HepG2 (cell line): ENCODE data around the gene MGAT4D. TPM values are rescaled to one million over a fixed set of nuclear protein-coding genes. Genes with fewer than 3 reads are reported as not detected.

ENCODE experiments used
- ATRX ChIP-seq: sonication (generic); formaldehyde crosslinking; IDR thresholded peaks from 2 replicates; pipeline ENCODE4 v1.4.0; 2020; ENCODE audit warnings: missing genetic modification reagents, borderline replicate concordance
- BRD4 ChIP-seq: sonication (generic); formaldehyde crosslinking; IDR thresholded peaks from 2 replicates; pipeline ENCODE4 v1.4.0; 2020; ENCODE audit warnings: missing genetic modification reagents
- FOXK1 ChIP-seq: sonication (generic); formaldehyde crosslinking; IDR thresholded peaks from 2 replicates; pipeline ENCODE4 v1.4.0; 2020; ENCODE audit warnings: low read depth, missing genetic modification reagents, borderline replicate concordance
- FOXM1 ChIP-seq: sonication (generic); formaldehyde crosslinking; IDR thresholded peaks from 2 replicates; pipeline ENCODE4 v1.5.0; 2020; ENCODE audit warnings: missing genetic modification reagents
- GZF1 ChIP-seq: sonication (generic); formaldehyde crosslinking; IDR thresholded peaks from 2 replicates; pipeline ENCODE4 v1.5.1; 2020; ENCODE audit warnings: mild to moderate bottlenecking, missing genetic modification reagents
- HES4 ChIP-seq: sonication (generic); formaldehyde crosslinking; IDR thresholded peaks from 2 replicates; pipeline ENCODE4 v1.9.0; 2021; ENCODE audit warnings: mild to moderate bottlenecking, missing genetic modification reagents, borderline replicate concordance
- HMG20B ChIP-seq: conservative IDR thresholded peaks from 2 replicates; pipeline ENCODE4 v1.6.1; 2016; ENCODE audit warnings: missing genetic modification reagents, missing compliant biosample characterization
- MED8 ChIP-seq: sonication (generic); formaldehyde crosslinking; IDR thresholded peaks from 2 replicates; pipeline ENCODE4 v1.8.1; 2023; ENCODE audit warnings: mild to moderate bottlenecking, missing genetic modification reagents; ENCODE audit not compliant: insufficient replicate concordance
- MLLT10 ChIP-seq: sonication (generic); formaldehyde crosslinking; IDR thresholded peaks from 2 replicates; pipeline ENCODE4 v1.4.0; 2020; ENCODE audit warnings: missing genetic modification reagents
- NCOR1 ChIP-seq: fragments of 200-600 bp; sonication (generic); IDR thresholded peaks from 2 replicates; pipeline ENCODE4 v1.7.0; 2017; ENCODE audit warnings: antibody characterized with exemption, low read length, borderline replicate concordance
- NFIC ChIP-seq: IDR thresholded peaks from 2 replicates; pipeline ENCODE4 v1.6.1; 2012; ENCODE audit warnings: mild to moderate bottlenecking, low read length, inconsistent platforms
- NFKB2 ChIP-seq: sonication (generic); formaldehyde crosslinking; IDR thresholded peaks from 2 replicates; pipeline ENCODE4 v1.4.0; 2020; ENCODE audit warnings: missing genetic modification reagents, borderline replicate concordance
- PITX1 ChIP-seq: sonication (generic); formaldehyde crosslinking; IDR thresholded peaks from 2 replicates; pipeline ENCODE4 v1.5.1; 2020; ENCODE audit warnings: mild to moderate bottlenecking, missing genetic modification reagents
- SKI ChIP-seq: fragments of 450-650 bp; IDR thresholded peaks from one replicate; pipeline ENCODE4 v1.6.1; 2018; ENCODE audit warnings: mild to moderate bottlenecking; ENCODE audit not compliant: partially characterized antibody
- SOX13 ChIP-seq, 3 experiments: fragments of 450-650 bp in 1 of 3; sonication (generic) in 1 of 3; formaldehyde crosslinking in 1 of 3; IDR thresholded peaks in 2 of 3; conservative IDR thresholded peaks in 1 of 3; 2 replicates each; pipeline versions ENCODE4 v1.5.0 to v1.6.1; 2016 to 2020; ENCODE audit warnings: antibody characterized with exemption in 1 of 3, mild to moderate bottlenecking in 1 of 3, missing compliant biosample characterization in 1 of 3, missing genetic modification reagents in 1 of 3, moderate library complexity in 1 of 3
- TSC22D2 ChIP-seq: sonication (generic); formaldehyde crosslinking; IDR thresholded peaks from 2 replicates; pipeline ENCODE4 v1.5.1; 2020; ENCODE audit warnings: missing genetic modification reagents, mild to moderate bottlenecking, borderline replicate concordance
- ZKSCAN1 ChIP-seq: fragments of 150-350 bp; IDR thresholded peaks from 2 replicates; pipeline ENCODE4 v1.6.1; 2014; ENCODE audit warnings: low read length
- ZNF501 ChIP-seq: sonication (generic); formaldehyde crosslinking; IDR thresholded peaks from 2 replicates; pipeline ENCODE4 v1.5.1; 2020; ENCODE audit warnings: mild to moderate bottlenecking, moderate library complexity, missing genetic modification reagents
- ZNF615 ChIP-seq: sonication (generic); formaldehyde crosslinking; IDR thresholded peaks from 2 replicates; pipeline ENCODE4 v1.5.0; 2020; ENCODE audit warnings: mild to moderate bottlenecking, missing genetic modification reagents, borderline replicate concordance
- ZNF773 ChIP-seq: sonication (generic); formaldehyde crosslinking; IDR thresholded peaks from 2 replicates; pipeline ENCODE4 v1.4.0; 2020; ENCODE audit warnings: missing genetic modification reagents, borderline replicate concordance
- polyA plus RNA-seq, 8 experiments: library from polyadenylated mRNA; depleted of rRNA in 3 of 8; stranded (reverse) in 7 of 8; unstranded in 1 of 8; fragments of >200 nt; fragmentation: Illumina TruSeq in 4 of 8; extraction: Trizol in 4 of 8; gene quantifications; 2 replicates each; pipeline versions ENCODE4 v1.2.1 to v1.2.3, GENCODE V29; 2011 to 2016; ENCODE audit warnings: low read depth in 4 of 8, missing spikeins in 1 of 8, mixed read lengths in 1 of 8; ENCODE audit not compliant: insufficient read depth in 1 of 8
- total RNA-seq, 5 experiments: library from RNA; depleted of rRNA; stranded (reverse); fragments of >200 nt; fragmentation: Illumina TruSeq; extraction: Trizol; gene quantifications; 2 replicates each; pipeline ENCODE4 v1.2.3, GENCODE V29; 2016; ENCODE audit warnings: low read depth in 1 of 5
- TF ChIP-seq, protein P1 (sequence below): sonication (generic); formaldehyde crosslinking; IDR thresholded peaks from 2 replicates; pipeline ENCODE4 v1.4.0; 2020; ENCODE audit warnings: low read depth, mild to moderate bottlenecking, missing genetic modification reagents
- TF ChIP-seq, protein P2 (sequence below): sonication (generic); formaldehyde crosslinking; IDR thresholded peaks from 2 replicates; pipeline ENCODE4 v1.9.0; 2021; ENCODE audit warnings: missing genetic modification reagents, borderline replicate concordance
- TF ChIP-seq, protein P3 (sequence below): sonication (generic); formaldehyde crosslinking; IDR thresholded peaks from 2 replicates; pipeline ENCODE4 v1.4.0; 2020; ENCODE audit warnings: missing genetic modification reagents, mild to moderate bottlenecking, borderline replicate concordance

The MGAT4D gene
- total and polyA plus RNA-seq, 2 of the 13 experiments (the other 11 are each of a cell fraction or from before 2014, with no cell fraction given) = not detected

DNA sequence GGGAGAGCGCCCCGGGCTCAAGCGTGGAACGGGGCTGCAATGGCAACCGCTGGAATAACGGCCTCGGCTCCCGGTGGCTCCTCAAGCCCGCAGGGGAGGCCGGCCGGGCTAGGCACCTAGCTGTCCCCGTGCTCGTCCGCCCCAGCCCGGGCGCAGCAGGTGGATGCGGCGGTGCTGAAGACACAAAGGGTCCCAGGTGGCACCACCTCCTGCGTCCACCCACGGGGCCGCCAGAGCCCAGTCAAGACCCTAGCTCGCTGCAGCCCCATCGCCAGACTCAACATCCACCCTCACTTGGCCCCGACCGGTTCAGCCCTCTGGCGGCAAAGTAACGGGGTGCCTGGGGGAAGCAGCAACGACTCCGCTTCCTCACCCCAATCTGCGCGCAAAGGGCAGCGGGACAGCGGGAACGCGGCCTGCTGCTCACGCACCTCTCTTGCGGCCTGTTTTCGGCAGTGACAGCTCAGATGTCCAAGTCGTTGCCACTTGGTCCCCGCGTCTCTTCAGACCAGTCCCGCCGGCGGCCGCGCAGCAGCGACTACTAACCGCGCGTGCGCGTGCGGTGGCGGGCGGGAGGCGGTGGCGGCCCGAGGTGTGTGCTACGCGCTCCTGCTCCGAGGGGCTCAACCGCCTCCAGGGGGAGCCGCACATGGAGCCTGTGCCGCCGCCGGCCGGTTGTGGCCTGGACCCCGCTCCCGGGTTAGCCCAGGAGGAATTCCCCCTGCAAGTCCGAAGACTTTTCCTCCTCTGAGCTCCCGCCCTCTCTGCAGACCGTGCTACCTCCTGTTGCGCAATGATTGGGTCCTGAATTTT lies 70.8 kb downstream of the MGAT4D start, which contains the start of gene CLGN (continued):
- TF ChIP-seq ZNF615 (CRISPR knock-in tag) = 0 out of 2 replicates have a peak, but pooled peaks have one; percentile 45
- TF ChIP-seq NFKB2 = peak; percentile 43; the same call in 1 of the 2 replicates
- peak; percentile 56; the same call in 1 of the 2 replicates for TF ChIP-seq GZF1 (CRISPR knock-in tag)
- no peak for TF ChIP-seq MLLT10
- peak; percentile 38; the same call in 1 of the 2 replicates for TF ChIP-seq ZNF773 (CRISPR knock-in tag)
- TF ChIP-seq, protein P1, sequence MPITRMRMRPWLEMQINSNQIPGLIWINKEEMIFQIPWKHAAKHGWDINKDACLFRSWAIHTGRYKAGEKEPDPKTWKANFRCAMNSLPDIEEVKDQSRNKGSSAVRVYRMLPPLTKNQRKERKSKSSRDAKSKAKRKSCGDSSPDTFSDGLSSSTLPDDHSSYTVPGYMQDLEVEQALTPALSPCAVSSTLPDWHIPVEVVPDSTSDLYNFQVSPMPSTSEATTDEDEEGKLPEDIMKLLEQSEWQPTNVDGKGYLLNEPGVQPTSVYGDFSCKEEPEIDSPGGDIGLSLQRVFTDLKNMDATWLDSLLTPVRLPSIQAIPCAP = 0 out of 2 replicates have a peak, but pooled peaks have one; percentile 46
- peak; percentile 28; the same call in 1 of the 2 replicates for TF ChIP-seq FOXM1
- no peak for TF ChIP-seq MED8 (CRISPR knock-in tag)
- TF ChIP-seq ZKSCAN1 = no peak
- TF ChIP-seq, protein P2, sequence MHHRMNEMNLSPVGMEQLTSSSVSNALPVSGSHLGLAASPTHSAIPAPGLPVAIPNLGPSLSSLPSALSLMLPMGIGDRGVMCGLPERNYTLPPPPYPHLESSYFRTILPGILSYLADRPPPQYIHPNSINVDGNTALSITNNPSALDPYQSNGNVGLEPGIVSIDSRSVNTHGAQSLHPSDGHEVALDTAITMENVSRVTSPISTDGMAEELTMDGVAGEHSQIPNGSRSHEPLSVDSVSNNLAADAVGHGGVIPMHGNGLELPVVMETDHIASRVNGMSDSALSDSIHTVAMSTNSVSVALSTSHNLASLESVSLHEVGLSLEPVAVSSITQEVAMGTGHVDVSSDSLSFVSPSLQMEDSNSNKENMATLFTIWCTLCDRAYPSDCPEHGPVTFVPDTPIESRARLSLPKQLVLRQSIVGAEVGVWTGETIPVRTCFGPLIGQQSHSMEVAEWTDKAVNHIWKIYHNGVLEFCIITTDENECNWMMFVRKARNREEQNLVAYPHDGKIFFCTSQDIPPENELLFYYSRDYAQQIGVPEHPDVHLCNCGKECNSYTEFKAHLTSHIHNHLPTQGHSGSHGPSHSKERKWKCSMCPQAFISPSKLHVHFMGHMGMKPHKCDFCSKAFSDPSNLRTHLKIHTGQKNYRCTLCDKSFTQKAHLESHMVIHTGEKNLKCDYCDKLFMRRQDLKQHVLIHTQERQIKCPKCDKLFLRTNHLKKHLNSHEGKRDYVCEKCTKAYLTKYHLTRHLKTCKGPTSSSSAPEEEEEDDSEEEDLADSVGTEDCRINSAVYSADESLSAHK = no peak
- TF ChIP-seq HES4 (CRISPR knock-in tag) = peak; percentile 81; the same call in 1 of the 2 replicates
- TF ChIP-seq SOX13 (IDR thresholded peaks at IDR 0.05) = no peak
- no peak for TF ChIP-seq SOX13 (CRISPR knock-in tag; conservative IDR thresholded peaks at IDR 0.05 in 1 of 2, IDR thresholded peaks at IDR 0.05 in 1 of 2)
- no peak for TF ChIP-seq ATRX (CRISPR knock-in tag)
- no peak for TF ChIP-seq HMG20B (CRISPR knock-in tag)
- TF ChIP-seq TSC22D2 (CRISPR knock-in tag) = no peak
- no peak for TF ChIP-seq FOXK1 (CRISPR knock-in tag)
- TF ChIP-seq SKI = peak; percentile 17
- TF ChIP-seq PITX1 (CRISPR knock-in tag) = no peak
- TF ChIP-seq ZNF501 (CRISPR knock-in tag) = peak; percentile 89
- 0 out of 2 replicates have a peak, but pooled peaks have one; percentile 64 for TF ChIP-seq BRD4 (CRISPR knock-in tag)
- TF ChIP-seq NCOR1 = no peak
- TF ChIP-seq, protein P3, sequence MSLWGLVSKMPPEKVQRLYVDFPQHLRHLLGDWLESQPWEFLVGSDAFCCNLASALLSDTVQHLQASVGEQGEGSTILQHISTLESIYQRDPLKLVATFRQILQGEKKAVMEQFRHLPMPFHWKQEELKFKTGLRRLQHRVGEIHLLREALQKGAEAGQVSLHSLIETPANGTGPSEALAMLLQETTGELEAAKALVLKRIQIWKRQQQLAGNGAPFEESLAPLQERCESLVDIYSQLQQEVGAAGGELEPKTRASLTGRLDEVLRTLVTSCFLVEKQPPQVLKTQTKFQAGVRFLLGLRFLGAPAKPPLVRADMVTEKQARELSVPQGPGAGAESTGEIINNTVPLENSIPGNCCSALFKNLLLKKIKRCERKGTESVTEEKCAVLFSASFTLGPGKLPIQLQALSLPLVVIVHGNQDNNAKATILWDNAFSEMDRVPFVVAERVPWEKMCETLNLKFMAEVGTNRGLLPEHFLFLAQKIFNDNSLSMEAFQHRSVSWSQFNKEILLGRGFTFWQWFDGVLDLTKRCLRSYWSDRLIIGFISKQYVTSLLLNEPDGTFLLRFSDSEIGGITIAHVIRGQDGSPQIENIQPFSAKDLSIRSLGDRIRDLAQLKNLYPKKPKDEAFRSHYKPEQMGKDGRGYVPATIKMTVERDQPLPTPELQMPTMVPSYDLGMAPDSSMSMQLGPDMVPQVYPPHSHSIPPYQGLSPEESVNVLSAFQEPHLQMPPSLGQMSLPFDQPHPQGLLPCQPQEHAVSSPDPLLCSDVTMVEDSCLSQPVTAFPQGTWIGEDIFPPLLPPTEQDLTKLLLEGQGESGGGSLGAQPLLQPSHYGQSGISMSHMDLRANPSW (CRISPR knock-in tag) = no peak
- TF ChIP-seq NFIC = no peak
